SK-N-SH (cell line): Measurements from ENCODE around the gene TEK.
A peak's percentile ranks its signal among the peaks of the same experiment; 100 is the strongest.

Experiments used
- ELF1 ChIP-seq: IDR thresholded peaks from 2 replicates; pipeline ENCODE4 v1.4.0; 2012
- EP300 ChIP-seq, 2 experiments: IDR thresholded peaks; 2 replicates each; pipeline versions ENCODE4 v1.4.0 to v1.6.1; 2012; ENCODE audit warnings: borderline replicate concordance in 1 of 2, low read depth in 1 of 2, low read length in 1 of 2
- EZH2phosphoT487 ChIP-seq: fragments of 200-600 bp; sonication (generic); IDR thresholded peaks from 2 replicates; pipeline ENCODE4 v1.6.1; 2017; ENCODE audit warnings: low read depth, mixed run types, mild to moderate bottlenecking, antibody characterized with exemption, moderate library complexity, borderline replicate concordance
- MXI1 ChIP-seq: IDR thresholded peaks from 2 replicates; pipeline ENCODE4 v1.6.1; 2012; ENCODE audit warnings: mild to moderate bottlenecking, low read depth, low read length, improper control_type of control experiment
- POLR2AphosphoS5 ChIP-seq: IDR thresholded peaks from 2 replicates; pipeline ENCODE4 v1.6.1; 2012; ENCODE audit warnings: low read depth, low read length
- SMC3 ChIP-seq: IDR thresholded peaks from 2 replicates; pipeline ENCODE4 v1.6.1; 2012; ENCODE audit warnings: low read depth, low read length, improper control_type of control experiment
- TCF12 ChIP-seq: IDR thresholded peaks from 2 replicates; pipeline ENCODE4 v1.4.0; 2012
- TF ChIP-seq, protein P1 (sequence below): fragments of 200-600 bp; sonication (generic); IDR thresholded peaks from 2 replicates; pipeline ENCODE4 v1.6.1; 2017; ENCODE audit warnings: antibody characterized with exemption, mild to moderate bottlenecking, moderate library complexity
- TF ChIP-seq, protein P2 (sequence below): IDR thresholded peaks from 2 replicates; pipeline ENCODE4 v1.4.0; 2012; ENCODE audit warnings: low read depth
- TF ChIP-seq, protein P3 (sequence below): IDR thresholded peaks from 2 replicates; pipeline ENCODE4; 2012

DNA sequence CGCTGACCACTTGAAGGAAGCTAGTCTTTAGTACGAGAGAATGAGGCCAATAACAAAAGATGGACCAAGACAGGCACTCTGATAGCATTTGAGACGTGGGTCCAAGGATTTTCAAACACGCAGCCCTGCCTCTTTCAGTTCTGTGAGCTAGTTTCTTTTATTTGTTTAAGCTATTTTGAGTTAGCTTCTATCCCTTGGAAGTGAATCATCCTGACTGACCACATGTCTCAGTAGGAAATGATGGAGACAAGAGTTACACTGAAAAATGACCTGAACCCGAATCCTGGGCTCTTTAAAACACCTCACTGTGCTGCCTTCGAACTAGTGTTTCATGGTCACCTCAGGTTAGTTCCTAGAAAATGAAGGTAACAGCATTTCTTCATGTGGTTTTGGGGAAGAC lies 9.9 kb downstream of the TEK start:
- TF ChIP-seq, protein P1, sequence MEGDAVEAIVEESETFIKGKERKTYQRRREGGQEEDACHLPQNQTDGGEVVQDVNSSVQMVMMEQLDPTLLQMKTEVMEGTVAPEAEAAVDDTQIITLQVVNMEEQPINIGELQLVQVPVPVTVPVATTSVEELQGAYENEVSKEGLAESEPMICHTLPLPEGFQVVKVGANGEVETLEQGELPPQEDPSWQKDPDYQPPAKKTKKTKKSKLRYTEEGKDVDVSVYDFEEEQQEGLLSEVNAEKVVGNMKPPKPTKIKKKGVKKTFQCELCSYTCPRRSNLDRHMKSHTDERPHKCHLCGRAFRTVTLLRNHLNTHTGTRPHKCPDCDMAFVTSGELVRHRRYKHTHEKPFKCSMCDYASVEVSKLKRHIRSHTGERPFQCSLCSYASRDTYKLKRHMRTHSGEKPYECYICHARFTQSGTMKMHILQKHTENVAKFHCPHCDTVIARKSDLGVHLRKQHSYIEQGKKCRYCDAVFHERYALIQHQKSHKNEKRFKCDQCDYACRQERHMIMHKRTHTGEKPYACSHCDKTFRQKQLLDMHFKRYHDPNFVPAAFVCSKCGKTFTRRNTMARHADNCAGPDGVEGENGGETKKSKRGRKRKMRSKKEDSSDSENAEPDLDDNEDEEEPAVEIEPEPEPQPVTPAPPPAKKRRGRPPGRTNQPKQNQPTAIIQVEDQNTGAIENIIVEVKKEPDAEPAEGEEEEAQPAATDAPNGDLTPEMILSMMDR = no peak
- TF ChIP-seq TCF12 = peak; percentile 28; the same call in 1 of the 2 replicates
- no peak for TF ChIP-seq EP300 (IDR thresholded peaks at IDR 0.05; ENCODE audit: borderline replicate concordance in 1 of 2, low read depth in 1 of 2, low read length in 1 of 2)
- TF ChIP-seq MXI1 = no peak
- TF ChIP-seq, protein P2, sequence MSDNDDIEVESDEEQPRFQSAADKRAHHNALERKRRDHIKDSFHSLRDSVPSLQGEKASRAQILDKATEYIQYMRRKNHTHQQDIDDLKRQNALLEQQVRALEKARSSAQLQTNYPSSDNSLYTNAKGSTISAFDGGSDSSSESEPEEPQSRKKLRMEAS = no peak
- no peak for TF ChIP-seq EZH2phosphoT487
- no peak for TF ChIP-seq POLR2AphosphoS5
- TF ChIP-seq, protein P3, sequence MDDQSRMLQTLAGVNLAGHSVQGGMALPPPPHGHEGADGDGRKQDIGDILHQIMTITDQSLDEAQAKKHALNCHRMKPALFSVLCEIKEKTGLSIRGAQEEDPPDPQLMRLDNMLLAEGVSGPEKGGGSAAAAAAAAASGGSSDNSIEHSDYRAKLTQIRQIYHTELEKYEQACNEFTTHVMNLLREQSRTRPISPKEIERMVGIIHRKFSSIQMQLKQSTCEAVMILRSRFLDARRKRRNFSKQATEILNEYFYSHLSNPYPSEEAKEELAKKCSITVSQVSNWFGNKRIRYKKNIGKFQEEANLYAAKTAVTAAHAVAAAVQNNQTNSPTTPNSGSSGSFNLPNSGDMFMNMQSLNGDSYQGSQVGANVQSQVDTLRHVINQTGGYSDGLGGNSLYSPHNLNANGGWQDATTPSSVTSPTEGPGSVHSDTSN = peak; percentile 66
- TF ChIP-seq SMC3 = no peak
- TF ChIP-seq ELF1 = no peak
